HG02763 (cell line): ENCODE measurements around the gene PTER.

ENCODE experiments used
- ATAC-seq: cut with Tn5 transposase; IDR thresholded peaks from one replicate; pipeline ENCODE4 v1.9.1; 2021; ENCODE audit warnings: mild to moderate bottlenecking, moderate library complexity; ENCODE audit not compliant: unreplicated experiment

PTER gene

GRCh38 chr10:16536155-16536554, 99.3 kb downstream of the PTER start:
- no peak for ATAC-seq

DNA sequence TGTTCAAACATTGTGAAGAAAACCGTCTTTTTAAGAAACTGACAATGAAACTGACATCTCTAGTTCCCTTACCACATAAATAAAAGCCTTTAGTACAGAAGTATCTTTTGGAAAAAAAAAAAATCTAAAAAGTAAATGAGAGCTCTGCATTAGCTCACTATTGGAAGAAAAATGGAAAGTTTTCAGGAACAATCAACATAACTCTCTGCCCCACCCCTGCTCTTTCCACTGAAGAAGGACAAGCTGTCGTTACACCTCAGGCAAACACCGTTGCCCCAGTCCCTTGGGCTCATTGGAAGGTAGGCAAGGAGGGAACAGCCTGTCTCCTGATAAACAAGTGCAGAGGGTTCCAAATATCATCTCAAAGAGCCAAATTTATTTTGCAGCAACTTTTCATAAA, 107.3 kb downstream of the PTER start:
- ATAC-seq, result no peak

GRCh38 chr10:16544591-16544990, 107.8 kb downstream of the PTER start:
- ATAC-seq, result no peak

- ATAC-seq, result no peak
Observed at GRCh38 chr10:16545116-16545736, 108.4 kb downstream of the PTER start.

GRCh38 chr10:16547973-16548372, 111.2 kb downstream of the PTER start:
- ATAC-seq, result no peak

DNA sequence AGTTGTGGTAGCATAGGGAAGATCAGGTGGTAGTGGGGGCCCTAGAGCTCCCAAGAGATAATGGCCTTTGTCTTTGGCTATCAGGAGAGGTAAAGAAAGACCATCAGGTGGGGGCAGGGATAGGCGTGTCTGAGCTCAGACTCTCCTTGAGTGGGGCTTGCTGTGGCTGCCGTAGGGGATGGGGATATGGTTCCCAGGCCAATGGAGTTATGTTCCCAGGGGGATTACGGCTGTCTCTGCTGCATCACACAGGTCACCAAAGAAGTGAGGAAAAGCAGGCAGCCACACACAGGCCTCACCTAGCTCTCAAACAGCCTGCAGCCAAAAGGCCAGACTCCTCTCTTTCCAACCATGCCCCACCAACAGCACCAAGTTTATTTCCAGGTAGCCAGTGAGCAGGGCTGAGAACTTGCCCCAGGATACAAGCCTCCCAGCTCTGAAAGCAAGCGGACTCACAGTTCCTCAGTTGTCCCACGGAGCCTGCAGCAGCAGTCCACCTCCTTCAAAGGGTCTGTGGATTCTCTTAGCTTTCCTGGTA, 122.5 kb downstream of the PTER start:
- no peak for ATAC-seq

- ATAC-seq, result no peak
Observed at GRCh38 chr10:16562891-16563290, 126.1 kb downstream of the PTER start.
